ENCODE measurements around the gene MSL1.

Gene MSL1

GRCh38 chr17:40091691-40092397 lies 29.9 kb upstream of the MSL1 start:
- no peak for DNase-seq (ENCODE audit: low read depth)
- TF ChIP-seq CTCF (conservative IDR thresholded peaks at IDR 0.05; ENCODE audit: control insufficient read depth, insufficient read depth, low read depth, low read length): no peak

GRCh38 chr17:40092581-40092980 lies 29.2 kb upstream of the MSL1 start:
- peak; percentile 57 for DNase-seq (ENCODE audit: low read depth)
- H3K4me3 ChIP-seq (ENCODE audit: control insufficient read depth, low read depth, low read length): no peak overlapping the region
- TF ChIP-seq CTCF (conservative IDR thresholded peaks at IDR 0.05; ENCODE audit: control insufficient read depth, insufficient read depth, low read depth, low read length): no peak

More at GRCh38 chr17:40091691-40092397, 29.9 kb upstream of the MSL1 start:
- no peak overlapping the region for H3K4me3 ChIP-seq (ENCODE audit: control insufficient read depth, low read depth, low read length)

- DNase-seq (ENCODE audit: low read depth): no peak
- H3K4me3 ChIP-seq (ENCODE audit: control insufficient read depth, low read depth, low read length): no peak overlapping the region
- no peak for TF ChIP-seq CTCF (conservative IDR thresholded peaks at IDR 0.05; ENCODE audit: control insufficient read depth, insufficient read depth, low read depth, low read length)
Observed at GRCh38 chr17:40093005-40093579, 28.7 kb upstream of the MSL1 start.

- no peak for DNase-seq (ENCODE audit: low read depth)
- no peak for TF ChIP-seq CTCF (conservative IDR thresholded peaks at IDR 0.05; ENCODE audit: control insufficient read depth, insufficient read depth, low read depth, low read length)
- no peak overlapping the region for H3K4me3 ChIP-seq (ENCODE audit: control insufficient read depth, low read depth, low read length)
Observed at GRCh38 chr17:40093580-40094201, 28.1 kb upstream of the MSL1 start.

GRCh38 chr17:40094874-40095273 lies 26.9 kb upstream of the MSL1 start:
- no peak overlapping the region for H3K4me3 ChIP-seq (ENCODE audit: control insufficient read depth, low read depth, low read length)
- DNase-seq (ENCODE audit: low read depth): no peak
- no peak for TF ChIP-seq CTCF (conservative IDR thresholded peaks at IDR 0.05; ENCODE audit: control insufficient read depth, insufficient read depth, low read depth, low read length)

GRCh38 chr17:40095351-40095943 lies 26.3 kb upstream of the MSL1 start:
- TF ChIP-seq CTCF (conservative IDR thresholded peaks at IDR 0.05; ENCODE audit: control insufficient read depth, insufficient read depth, low read depth, low read length): no peak
- no peak for DNase-seq (ENCODE audit: low read depth)
- no peak overlapping the region for H3K4me3 ChIP-seq (ENCODE audit: control insufficient read depth, low read depth, low read length)
